GM12874 (cell line): ENCODE data around the gene WWP2.
"Not testable (repeated sequence)": the region's sequence is repeated elsewhere in the genome, so short reads cannot be mapped to it uniquely, and the experiment has no call there.

Source experiments
- TF ChIP-seq, protein P1 (sequence below): IDR thresholded peaks from 2 replicates; pipeline ENCODE4 v1.5.1; 2011; ENCODE audit warnings: low read depth, mild to moderate bottlenecking, control low read depth, low read length, moderate library complexity; ENCODE audit not compliant: insufficient read depth

The WWP2 gene

DNA sequence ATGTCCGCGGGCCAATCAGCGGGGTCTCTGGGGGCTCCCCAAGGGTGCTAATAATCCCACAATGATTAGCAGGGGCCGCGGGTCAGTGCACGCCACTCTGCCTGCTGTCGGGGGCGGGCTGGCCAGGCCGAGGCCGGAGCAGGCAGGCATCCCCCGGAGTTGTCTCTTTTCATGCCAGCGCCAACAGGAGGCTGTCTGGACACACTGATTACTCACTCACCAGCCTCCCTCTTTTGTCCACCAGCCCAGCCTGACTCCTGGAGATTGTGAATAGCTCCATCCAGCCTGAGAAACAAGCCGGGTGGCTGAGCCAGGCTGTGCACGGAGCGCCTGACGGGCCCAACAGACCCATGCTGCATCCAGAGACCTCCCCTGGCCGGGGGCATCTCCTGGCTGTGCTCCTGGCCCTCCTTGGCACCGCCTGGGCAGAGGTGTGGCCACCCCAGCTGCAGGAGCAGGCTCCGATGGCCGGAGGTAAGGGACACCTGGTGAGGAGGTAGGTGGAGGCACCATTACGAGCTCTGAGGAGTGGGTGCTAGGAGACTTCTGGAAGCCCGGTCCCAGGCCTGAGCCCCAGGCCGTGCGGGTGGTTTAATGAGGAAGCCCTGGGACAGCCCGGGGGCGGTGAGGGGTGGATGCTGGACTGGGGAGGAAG is 189.0 kb downstream of the WWP2 start, which contains the start of gene CLEC18A:
Gene CLEC18A (plus strand): TSS at position 318 of the 655 bp plus-strand sequence. CDS start 33 bp downstream, at position 351.
- TF ChIP-seq, protein P1, sequence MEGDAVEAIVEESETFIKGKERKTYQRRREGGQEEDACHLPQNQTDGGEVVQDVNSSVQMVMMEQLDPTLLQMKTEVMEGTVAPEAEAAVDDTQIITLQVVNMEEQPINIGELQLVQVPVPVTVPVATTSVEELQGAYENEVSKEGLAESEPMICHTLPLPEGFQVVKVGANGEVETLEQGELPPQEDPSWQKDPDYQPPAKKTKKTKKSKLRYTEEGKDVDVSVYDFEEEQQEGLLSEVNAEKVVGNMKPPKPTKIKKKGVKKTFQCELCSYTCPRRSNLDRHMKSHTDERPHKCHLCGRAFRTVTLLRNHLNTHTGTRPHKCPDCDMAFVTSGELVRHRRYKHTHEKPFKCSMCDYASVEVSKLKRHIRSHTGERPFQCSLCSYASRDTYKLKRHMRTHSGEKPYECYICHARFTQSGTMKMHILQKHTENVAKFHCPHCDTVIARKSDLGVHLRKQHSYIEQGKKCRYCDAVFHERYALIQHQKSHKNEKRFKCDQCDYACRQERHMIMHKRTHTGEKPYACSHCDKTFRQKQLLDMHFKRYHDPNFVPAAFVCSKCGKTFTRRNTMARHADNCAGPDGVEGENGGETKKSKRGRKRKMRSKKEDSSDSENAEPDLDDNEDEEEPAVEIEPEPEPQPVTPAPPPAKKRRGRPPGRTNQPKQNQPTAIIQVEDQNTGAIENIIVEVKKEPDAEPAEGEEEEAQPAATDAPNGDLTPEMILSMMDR: not testable (repeated sequence)
